Measurements from ENCODE around the gene OR2S2. TPM values are rescaled to one million over a fixed set of nuclear protein-coding genes. Genes with fewer than 3 reads are reported as not detected.
"Not testable (repeated sequence)": the region's sequence is repeated elsewhere in the genome, so short reads cannot be mapped to it uniquely, and the experiment has no call there.

Gene OR2S2
- polyA plus RNA-seq, 2 donors, result not detected

- no peaks in the 10 kb centered on the region for H3K9me3 ChIP-seq (ENCODE audit: control insufficient read depth in 2 of 2, insufficient read depth in 1 of 2, low read depth in 1 of 2, low read length in 1 of 2)
- 39 to 46% methylated on average over 9 of the region's 9 CpGs for WGBS, 2 donors
- no peaks in the 10 kb centered on the region for H3K4me1 ChIP-seq (ENCODE audit: control insufficient read depth in 2 of 2, insufficient read depth in 2 of 2, low read length in 1 of 2)
- H3K36me3 ChIP-seq (ENCODE audit: control insufficient read depth in 2 of 2, insufficient read depth in 2 of 2, low read length in 1 of 2), result no peaks in the 10 kb centered on the region
- H3K27me3 ChIP-seq (ENCODE audit: control insufficient read depth in 1 of 2, insufficient read depth in 2 of 2, low read length in 2 of 2), result no peaks in the 10 kb centered on the region
- no peak overlapping the region for H3K27ac ChIP-seq (ENCODE audit: low read depth in 2 of 2, low read length in 1 of 2)
- H3K4me3 ChIP-seq (ENCODE audit: low read depth in 1 of 2, low read length in 2 of 2), result no peak overlapping the region
Measured at GRCh38 chr9:35923927-35924763, 33.8 kb downstream of the OR2S2 start.

DNA sequence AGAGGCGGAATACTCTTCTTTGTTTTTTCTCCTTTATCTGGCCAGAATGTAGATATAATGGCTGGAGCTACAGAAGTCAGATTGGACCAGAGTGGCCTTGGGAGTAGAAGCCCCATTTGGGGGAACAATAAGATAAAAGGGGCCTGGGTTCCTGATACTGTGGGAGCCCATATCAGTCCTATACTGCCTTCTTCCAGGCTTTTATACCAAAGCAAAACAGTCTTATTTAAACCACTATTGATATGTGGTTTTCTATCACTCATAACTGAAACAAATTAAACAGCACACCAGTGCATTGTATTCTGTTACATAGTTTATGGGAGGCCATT is 34.4 kb downstream of the OR2S2 start:
- 94 to 100% methylated on average over 1 of the region's 1 CpG for WGBS, 2 donors
- H3K27me3 ChIP-seq (ENCODE audit: control insufficient read depth in 1 of 2, insufficient read depth in 2 of 2, low read length in 2 of 2), result no peaks in the 10 kb centered on the region
- no peak overlapping the region for H3K4me3 ChIP-seq (ENCODE audit: low read depth in 1 of 2, low read length in 2 of 2)
- no peaks in the 10 kb centered on the region for H3K36me3 ChIP-seq (ENCODE audit: control insufficient read depth in 2 of 2, insufficient read depth in 2 of 2, low read length in 1 of 2)
- no peaks in the 10 kb centered on the region for H3K9me3 ChIP-seq (ENCODE audit: control insufficient read depth in 2 of 2, insufficient read depth in 1 of 2, low read depth in 1 of 2, low read length in 1 of 2)
- H3K4me1 ChIP-seq (ENCODE audit: control insufficient read depth in 2 of 2, insufficient read depth in 2 of 2, low read length in 1 of 2), result no peaks in the 10 kb centered on the region
- H3K27ac ChIP-seq (ENCODE audit: low read depth in 2 of 2, low read length in 1 of 2), result no peak overlapping the region

DNA sequence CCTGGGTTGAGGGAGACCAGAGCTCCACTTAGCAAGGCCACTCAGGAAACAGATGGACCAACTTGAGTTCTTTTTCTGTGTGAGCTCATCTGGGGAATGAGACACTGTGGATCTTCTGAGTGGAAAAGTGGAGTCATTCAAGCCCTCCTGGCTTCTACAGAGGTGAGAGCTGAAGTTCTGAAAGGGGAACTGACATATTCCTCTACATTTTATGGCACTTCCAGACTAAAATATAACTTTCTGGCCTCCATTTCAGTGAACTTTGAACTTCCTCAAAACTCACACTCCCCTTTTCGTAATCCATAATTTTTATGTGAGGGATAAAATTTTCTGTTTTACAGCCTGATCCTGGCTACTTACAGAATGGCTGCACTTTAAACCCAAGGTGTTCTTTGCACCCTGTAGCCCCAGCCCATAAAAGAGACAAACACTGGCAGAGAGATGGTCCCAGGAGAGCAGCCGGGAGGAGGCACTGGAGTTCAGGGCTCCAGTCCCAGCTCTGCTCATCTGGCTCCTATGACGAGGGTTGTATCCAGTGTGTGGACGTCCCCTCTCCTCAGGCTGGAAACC is 37.8 kb downstream of the OR2S2 start:
- 81 to 89% methylated on average over 4 of the region's 4 CpGs for WGBS, 2 donors
- Histone ChIP-seq H3K36me3 (ENCODE audit: control insufficient read depth in 2 of 2, insufficient read depth in 2 of 2, low read length in 1 of 2) (no peaks in the 10 kb centered on the region), H3K27ac (ENCODE audit: low read depth in 2 of 2, low read length in 1 of 2) (no peak overlapping the region), H3K4me3 (ENCODE audit: low read depth in 1 of 2, low read length in 2 of 2) (no peak overlapping the region), H3K9me3 (ENCODE audit: control insufficient read depth in 2 of 2, insufficient read depth in 1 of 2, low read depth in 1 of 2, low read length in 1 of 2) (no peaks in the 10 kb centered on the region), H3K27me3 (ENCODE audit: control insufficient read depth in 1 of 2, insufficient read depth in 2 of 2, low read length in 2 of 2) (no peaks in the 10 kb centered on the region), H3K4me1 (ENCODE audit: control insufficient read depth in 2 of 2, insufficient read depth in 2 of 2, low read length in 1 of 2) (no peaks in the 10 kb centered on the region)

GRCh38 chr9:35919212-35920008 is 38.5 kb downstream of the OR2S2 start:
- Histone ChIP-seq H3K4me1 (ENCODE audit: control insufficient read depth in 2 of 2, insufficient read depth in 2 of 2, low read length in 1 of 2) (no peaks in the 10 kb centered on the region), H3K4me3 (ENCODE audit: low read depth in 1 of 2, low read length in 2 of 2) (no peak overlapping the region), H3K27me3 (ENCODE audit: control insufficient read depth in 1 of 2, insufficient read depth in 2 of 2, low read length in 2 of 2) (no peaks in the 10 kb centered on the region), H3K27ac (ENCODE audit: low read depth in 2 of 2, low read length in 1 of 2) (no peak overlapping the region), H3K36me3 (ENCODE audit: control insufficient read depth in 2 of 2, insufficient read depth in 2 of 2, low read length in 1 of 2) (no peaks in the 10 kb centered on the region), H3K9me3 (ENCODE audit: control insufficient read depth in 2 of 2, insufficient read depth in 1 of 2, low read depth in 1 of 2, low read length in 1 of 2) (no peaks in the 10 kb centered on the region)
- 78 to 80% methylated on average over 3 of the region's 3 CpGs for WGBS, 2 donors

GRCh38 chr9:35918780-35919179 is 39.2 kb downstream of the OR2S2 start:
- Histone ChIP-seq H3K9me3 (ENCODE audit: control insufficient read depth in 2 of 2, insufficient read depth in 1 of 2, low read depth in 1 of 2, low read length in 1 of 2) (no peaks in the 10 kb centered on the region), H3K27ac (ENCODE audit: low read depth in 2 of 2, low read length in 1 of 2) (no peak overlapping the region)
- 73 to 76% methylated on average over 3 of the region's 3 CpGs for WGBS, 2 donors

GRCh38 chr9:35917261-35917660 is 40.7 kb downstream of the OR2S2 start:
- Histone ChIP-seq H3K9me3 (ENCODE audit: control insufficient read depth in 2 of 2, insufficient read depth in 1 of 2, low read depth in 1 of 2, low read length in 1 of 2) (no peaks in the 10 kb centered on the region), H3K4me3 (ENCODE audit: low read depth in 1 of 2, low read length in 2 of 2) (no peak overlapping the region), H3K27ac (ENCODE audit: low read depth in 2 of 2, low read length in 1 of 2) (no peak overlapping the region), H3K27me3 (ENCODE audit: control insufficient read depth in 1 of 2, insufficient read depth in 2 of 2, low read length in 2 of 2) (no peaks in the 10 kb centered on the region), H3K4me1 (ENCODE audit: control insufficient read depth in 2 of 2, insufficient read depth in 2 of 2, low read length in 1 of 2) (no peaks in the 10 kb centered on the region), H3K36me3 (ENCODE audit: control insufficient read depth in 2 of 2, insufficient read depth in 2 of 2, low read length in 1 of 2) (no peaks in the 10 kb centered on the region)
- 85 to 87% methylated on average over 4 of the region's 4 CpGs for WGBS, 2 donors

More at GRCh38 chr9:35918780-35919179, 39.2 kb downstream of the OR2S2 start:
- Histone ChIP-seq H3K4me3 (ENCODE audit: low read depth in 1 of 2, low read length in 2 of 2) (no peak overlapping the region), H3K27me3 (ENCODE audit: control insufficient read depth in 1 of 2, insufficient read depth in 2 of 2, low read length in 2 of 2) (no peaks in the 10 kb centered on the region), H3K36me3 (ENCODE audit: control insufficient read depth in 2 of 2, insufficient read depth in 2 of 2, low read length in 1 of 2) (no peaks in the 10 kb centered on the region), H3K4me1 (ENCODE audit: control insufficient read depth in 2 of 2, insufficient read depth in 2 of 2, low read length in 1 of 2) (no peaks in the 10 kb centered on the region)

- WGBS, 2 donors, result 79 to 81% methylated on average over 16 of the region's 16 CpGs
- H3K9me3 ChIP-seq (ENCODE audit: control insufficient read depth in 2 of 2, insufficient read depth in 1 of 2, low read depth in 1 of 2, low read length in 1 of 2), result no peaks in the 10 kb centered on the region
- no peaks in the 10 kb centered on the region for H3K4me1 ChIP-seq (ENCODE audit: control insufficient read depth in 2 of 2, insufficient read depth in 2 of 2, low read length in 1 of 2)
Measured at GRCh38 chr9:35915681-35916294, 42.2 kb downstream of the OR2S2 start.

GRCh38 chr9:35914301-35914807 is 43.6 kb downstream of the OR2S2 start:
- Histone ChIP-seq H3K4me1 (ENCODE audit: control insufficient read depth in 2 of 2, insufficient read depth in 2 of 2, low read length in 1 of 2) (peaks cover 0 to 8% of the 10 kb centered on the region in 2 donors), H3K4me3 (ENCODE audit: low read depth in 1 of 2, low read length in 2 of 2) (no peak overlapping the region), H3K27ac (ENCODE audit: low read depth in 2 of 2, low read length in 1 of 2) (no peak overlapping the region), H3K36me3 (ENCODE audit: control insufficient read depth in 2 of 2, insufficient read depth in 2 of 2, low read length in 1 of 2) (no peaks in the 10 kb centered on the region), H3K9me3 (ENCODE audit: control insufficient read depth in 2 of 2, insufficient read depth in 1 of 2, low read depth in 1 of 2, low read length in 1 of 2) (no peaks in the 10 kb centered on the region), H3K27me3 (ENCODE audit: control insufficient read depth in 1 of 2, insufficient read depth in 2 of 2, low read length in 2 of 2) (no peaks in the 10 kb centered on the region)
- 25 to 35% methylated on average over 9 of the region's 9 CpGs for WGBS, 2 donors

More at GRCh38 chr9:35915681-35916294, 42.2 kb downstream of the OR2S2 start:
- H3K27ac ChIP-seq (ENCODE audit: low read depth in 2 of 2, low read length in 1 of 2), result no peak overlapping the region
- H3K27me3 ChIP-seq (ENCODE audit: control insufficient read depth in 1 of 2, insufficient read depth in 2 of 2, low read length in 2 of 2), result no peaks in the 10 kb centered on the region
- no peaks in the 10 kb centered on the region for H3K36me3 ChIP-seq (ENCODE audit: control insufficient read depth in 2 of 2, insufficient read depth in 2 of 2, low read length in 1 of 2)
- H3K4me3 ChIP-seq (ENCODE audit: low read depth in 1 of 2, low read length in 2 of 2), result no peak overlapping the region

DNA sequence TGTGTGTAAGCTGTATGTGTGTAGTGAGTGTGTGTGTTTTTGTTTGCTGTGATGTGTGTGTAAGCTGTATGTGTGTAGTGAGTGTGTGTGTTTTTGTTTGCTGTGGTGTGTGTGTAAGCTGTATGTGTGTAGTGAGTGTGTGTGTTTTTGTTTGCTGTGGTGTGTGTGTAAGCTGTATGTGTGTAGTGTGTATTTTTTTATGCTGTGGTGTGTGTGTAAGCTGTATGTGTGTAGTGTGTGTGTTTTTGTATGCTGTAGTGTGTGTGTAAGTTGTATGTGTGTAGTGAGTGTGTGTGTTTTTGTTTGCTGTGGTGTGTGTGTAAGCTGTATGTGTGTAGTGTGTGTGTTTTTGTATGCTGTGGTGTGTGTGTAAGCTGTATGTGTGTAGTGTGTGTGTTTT is 44.5 kb downstream of the OR2S2 start:
- H3K4me3 ChIP-seq (ENCODE audit: low read depth in 1 of 2, low read length in 2 of 2); H3K9me3 ChIP-seq (ENCODE audit: control insufficient read depth in 2 of 2, insufficient read depth in 1 of 2, low read depth in 1 of 2, low read length in 1 of 2); H3K36me3 ChIP-seq (ENCODE audit: control insufficient read depth in 2 of 2, insufficient read depth in 2 of 2, low read length in 1 of 2); H3K27me3 ChIP-seq (ENCODE audit: control insufficient read depth in 1 of 2, insufficient read depth in 2 of 2, low read length in 2 of 2); H3K27ac ChIP-seq (ENCODE audit: low read depth in 2 of 2, low read length in 1 of 2): not testable (repeated sequence)
- peaks cover 3 to 12% of the 10 kb centered on the region in 2 donors for H3K4me1 ChIP-seq (ENCODE audit: control insufficient read depth in 2 of 2, insufficient read depth in 2 of 2, low read length in 1 of 2)
